ENCODE results near the gene SPAG16.

DNA sequence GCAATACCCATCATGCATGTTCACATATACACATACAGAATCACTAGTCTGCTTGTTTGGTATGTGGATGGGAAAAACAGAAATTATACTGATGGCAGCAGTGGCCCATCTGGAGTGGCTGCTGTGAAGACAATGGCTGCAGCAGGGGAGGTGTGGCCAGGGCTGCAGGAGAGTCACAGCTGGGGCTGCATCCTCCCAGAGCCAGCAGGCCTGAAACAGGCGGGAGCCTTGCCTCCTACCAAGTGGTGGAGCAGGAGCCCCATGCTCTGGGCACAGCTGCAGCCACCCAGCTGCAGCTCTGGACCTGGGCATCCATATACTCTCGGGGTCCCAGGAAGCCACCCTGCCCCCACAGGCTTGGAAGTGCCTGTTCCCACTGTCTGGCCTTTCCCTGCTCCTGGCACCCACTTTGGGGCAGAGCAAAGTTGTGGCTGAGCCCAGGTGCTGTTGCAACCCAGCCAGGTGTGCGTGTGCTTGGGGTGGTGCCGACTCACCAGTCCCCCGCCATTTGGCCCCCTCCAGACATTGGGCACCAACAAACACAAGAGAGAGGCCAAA is 136.6 kb downstream of the SPAG16 start:
- TF ChIP-seq, protein P1, sequence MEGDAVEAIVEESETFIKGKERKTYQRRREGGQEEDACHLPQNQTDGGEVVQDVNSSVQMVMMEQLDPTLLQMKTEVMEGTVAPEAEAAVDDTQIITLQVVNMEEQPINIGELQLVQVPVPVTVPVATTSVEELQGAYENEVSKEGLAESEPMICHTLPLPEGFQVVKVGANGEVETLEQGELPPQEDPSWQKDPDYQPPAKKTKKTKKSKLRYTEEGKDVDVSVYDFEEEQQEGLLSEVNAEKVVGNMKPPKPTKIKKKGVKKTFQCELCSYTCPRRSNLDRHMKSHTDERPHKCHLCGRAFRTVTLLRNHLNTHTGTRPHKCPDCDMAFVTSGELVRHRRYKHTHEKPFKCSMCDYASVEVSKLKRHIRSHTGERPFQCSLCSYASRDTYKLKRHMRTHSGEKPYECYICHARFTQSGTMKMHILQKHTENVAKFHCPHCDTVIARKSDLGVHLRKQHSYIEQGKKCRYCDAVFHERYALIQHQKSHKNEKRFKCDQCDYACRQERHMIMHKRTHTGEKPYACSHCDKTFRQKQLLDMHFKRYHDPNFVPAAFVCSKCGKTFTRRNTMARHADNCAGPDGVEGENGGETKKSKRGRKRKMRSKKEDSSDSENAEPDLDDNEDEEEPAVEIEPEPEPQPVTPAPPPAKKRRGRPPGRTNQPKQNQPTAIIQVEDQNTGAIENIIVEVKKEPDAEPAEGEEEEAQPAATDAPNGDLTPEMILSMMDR (IDR thresholded peaks at IDR 0.05) = no peak
- no peak for TF ChIP-seq POLR2A (IDR thresholded peaks at IDR 0.05)
